ENCODE results near the gene TNFRSF18. TPM values are rescaled to one million over a fixed set of nuclear protein-coding genes. Genes with fewer than 3 reads are reported as not detected.

The TNFRSF18 gene
- total RNA-seq, 2 donors from 2014 or later, result 0.95 to 1.7 TPM

GRCh38 chr1:1233567-1233892, 27.1 kb upstream of the TNFRSF18 start:
- no peak overlapping the region for H3K27ac ChIP-seq (ENCODE audit: low read depth, low read length)
- WGBS, 2 experiments (ENCODE audit: insufficient coverage in 1 of 2, insufficient read length in 1 of 2), result 95% methylated on average over 15 of the region's 15 CpGs
- peak overlapping the region; percentile 10 for H3K27ac Mint-ChIP-seq
- H3K4me1 Mint-ChIP-seq, result peaks cover 8% of the 10 kb centered on the region
- H3K36me3 Mint-ChIP-seq (ENCODE audit: low read depth), result peaks cover 21% of the 10 kb centered on the region
- H3K9me3 ChIP-seq (ENCODE audit: control insufficient read depth, low read length), result no peaks in the 10 kb centered on the region
- peaks cover 15% of the 10 kb centered on the region for H3K36me3 ChIP-seq (ENCODE audit: control insufficient read depth, insufficient read depth, low read length)
- H3K4me3 Mint-ChIP-seq, result peak overlapping the region; percentile 37
- TF ChIP-seq CTCF (conservative IDR thresholded peaks at IDR 0.05), result no peak
- no peak for DNase-seq
- no peaks in the 10 kb centered on the region for H3K27me3 Mint-ChIP-seq (ENCODE audit: insufficient read depth)
- H3K9me3 Mint-ChIP-seq, result peaks cover 6% of the 10 kb centered on the region
- H3K27me3 ChIP-seq (ENCODE audit: control insufficient read depth, insufficient read depth, low read length, poor library complexity, severe bottlenecking), result no peaks in the 10 kb centered on the region
- no peaks in the 10 kb centered on the region for H3K4me1 ChIP-seq (ENCODE audit: control insufficient read depth, insufficient read depth, low read length)
- H3K9ac ChIP-seq (ENCODE audit: extremely low read depth, low read length, poor library complexity, severe bottlenecking), result no peak overlapping the region
- H3K4me3 ChIP-seq (ENCODE audit: low read length), result peak overlapping the region; percentile 64

GRCh38 chr1:1232796-1233566, 26.6 kb upstream of the TNFRSF18 start:
- Histone ChIP-seq H3K9me3 (ENCODE audit: control insufficient read depth, low read length) (no peaks in the 10 kb centered on the region), H3K27ac (ENCODE audit: low read depth, low read length) (no peak overlapping the region), H3K36me3 (ENCODE audit: control insufficient read depth, insufficient read depth, low read length) (peaks cover 16% of the 10 kb centered on the region), H3K4me3 (ENCODE audit: low read length) (peak overlapping the region; percentile 64), H3K27me3 (ENCODE audit: control insufficient read depth, insufficient read depth, low read length, poor library complexity, severe bottlenecking) (no peaks in the 10 kb centered on the region), H3K4me1 (ENCODE audit: control insufficient read depth, insufficient read depth, low read length) (no peaks in the 10 kb centered on the region), H3K9ac (ENCODE audit: extremely low read depth, low read length, poor library complexity, severe bottlenecking) (no peak overlapping the region)
- no peaks in the 10 kb centered on the region for H3K27me3 Mint-ChIP-seq (ENCODE audit: insufficient read depth)
- H3K27ac Mint-ChIP-seq, result no peak overlapping the region
- TF ChIP-seq CTCF (conservative IDR thresholded peaks at IDR 0.05), result no peak
- peaks cover 6% of the 10 kb centered on the region for H3K9me3 Mint-ChIP-seq
- WGBS, 2 experiments (ENCODE audit: insufficient coverage in 1 of 2, insufficient read length in 1 of 2), result 96% methylated on average over 96 to 98 of the region's 98 CpGs
- peak overlapping the region; percentile 37 for H3K4me3 Mint-ChIP-seq
- peaks cover 24% of the 10 kb centered on the region for H3K36me3 Mint-ChIP-seq (ENCODE audit: low read depth)
- no peak for DNase-seq
- peaks cover 8% of the 10 kb centered on the region for H3K4me1 Mint-ChIP-seq

- DNase-seq, result no peak
- 24 to 47% methylated on average over 55 to 100 of the region's 100 CpGs for WGBS, 2 experiments (ENCODE audit: insufficient coverage in 1 of 2, insufficient read length in 1 of 2)
- TF ChIP-seq CTCF (conservative IDR thresholded peaks at IDR 0.05), result no peak
- Histone ChIP-seq H3K9me3 (ENCODE audit: control insufficient read depth, low read length) (no peaks in the 10 kb centered on the region), H3K36me3 (ENCODE audit: control insufficient read depth, insufficient read depth, low read length) (peaks cover 16% of the 10 kb centered on the region), H3K27ac (ENCODE audit: low read depth, low read length) (peak within 1 kb of the TSS; percentile 47), H3K9ac (ENCODE audit: extremely low read depth, low read length, poor library complexity, severe bottlenecking) (peak within 1 kb of the TSS; percentile 79), H3K4me1 (ENCODE audit: control insufficient read depth, insufficient read depth, low read length) (no peaks in the 10 kb centered on the region), H3K27me3 (ENCODE audit: control insufficient read depth, insufficient read depth, low read length, poor library complexity, severe bottlenecking) (no peaks in the 10 kb centered on the region), H3K4me3 (ENCODE audit: low read length) (peak within 1 kb of the TSS; percentile 92)
- H3K27ac Mint-ChIP-seq, result peak within 1 kb of the TSS; percentile 86
- H3K36me3 Mint-ChIP-seq (ENCODE audit: low read depth), result peaks cover 27% of the 10 kb centered on the region
- peak within 1 kb of the TSS; percentile 87 for H3K4me3 Mint-ChIP-seq
- no peaks in the 10 kb centered on the region for H3K27me3 Mint-ChIP-seq (ENCODE audit: insufficient read depth)
- H3K9me3 Mint-ChIP-seq, result peaks cover 6% of the 10 kb centered on the region
- H3K4me1 Mint-ChIP-seq, result peaks cover 8% of the 10 kb centered on the region
Measured at GRCh38 chr1:1232208-1232795, 25.9 kb upstream of the TNFRSF18 start, which contains the start of gene B3GALT6. Gene B3GALT6 (plus strand): TSS chr1:1232237. CDS start chr1:1232279, 42 bp downstream.
